Tibial nerve (tissue), 3 donors: ENCODE data around the gene DKK3.

Experiments
- CTCF ChIP-seq, 5 experiments: fragments of 200-600 bp in 3 of 5; fragments of 450-650 bp in 2 of 5; sonication (generic) in 3 of 5; IDR thresholded peaks; one replicate each; pipeline ENCODE4 v1.5.1; 2016 to 2019; ENCODE audit warnings: antibody characterized with exemption in 5 of 5, mild to moderate bottlenecking in 3 of 5, moderate library complexity in 2 of 5
- POLR2A ChIP-seq, 2 donors: fragments of 450-650 bp; IDR thresholded peaks; one replicate each; pipeline ENCODE4 v1.6.1; 2017; ENCODE audit warnings: antibody characterized with exemption in 2 of 2, mild to moderate bottlenecking in 2 of 2, moderate library complexity in 2 of 2

DNA sequence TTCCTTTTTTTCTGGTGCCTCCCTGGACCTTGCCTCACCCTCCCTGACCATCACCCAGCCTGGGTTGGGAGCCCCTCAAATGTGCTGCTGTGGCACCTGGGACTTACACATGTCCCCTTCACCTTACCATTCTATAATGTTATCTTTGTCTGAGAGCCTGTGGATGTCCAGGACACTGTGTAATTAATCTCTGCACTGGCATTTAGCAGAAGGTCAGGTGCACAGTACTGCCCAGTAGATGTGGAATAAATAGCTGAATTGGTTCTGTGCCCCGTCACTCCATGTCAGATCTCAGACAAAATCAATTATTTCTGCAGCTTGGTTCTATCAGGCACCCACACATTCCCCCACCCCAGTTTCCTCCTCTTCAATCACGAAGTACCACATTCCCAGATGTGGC, 19.9 kb upstream of the DKK3 start:
- no peak for TF ChIP-seq CTCF (IDR thresholded peaks at IDR 0.05)
- TF ChIP-seq POLR2A (IDR thresholded peaks at IDR 0.05) = no peak
